ENCODE data around the gene ZNF609. TPM values are rescaled to one million over a fixed set of nuclear protein-coding genes. Genes with fewer than 3 reads are reported as not detected.
A peak's percentile ranks its signal among the peaks of the same experiment; 100 is the strongest.

Gene ZNF609
- total RNA-seq, 4 donors from 2014 or later: 10.3 to 16.5 (median 12.4) TPM

DNA sequence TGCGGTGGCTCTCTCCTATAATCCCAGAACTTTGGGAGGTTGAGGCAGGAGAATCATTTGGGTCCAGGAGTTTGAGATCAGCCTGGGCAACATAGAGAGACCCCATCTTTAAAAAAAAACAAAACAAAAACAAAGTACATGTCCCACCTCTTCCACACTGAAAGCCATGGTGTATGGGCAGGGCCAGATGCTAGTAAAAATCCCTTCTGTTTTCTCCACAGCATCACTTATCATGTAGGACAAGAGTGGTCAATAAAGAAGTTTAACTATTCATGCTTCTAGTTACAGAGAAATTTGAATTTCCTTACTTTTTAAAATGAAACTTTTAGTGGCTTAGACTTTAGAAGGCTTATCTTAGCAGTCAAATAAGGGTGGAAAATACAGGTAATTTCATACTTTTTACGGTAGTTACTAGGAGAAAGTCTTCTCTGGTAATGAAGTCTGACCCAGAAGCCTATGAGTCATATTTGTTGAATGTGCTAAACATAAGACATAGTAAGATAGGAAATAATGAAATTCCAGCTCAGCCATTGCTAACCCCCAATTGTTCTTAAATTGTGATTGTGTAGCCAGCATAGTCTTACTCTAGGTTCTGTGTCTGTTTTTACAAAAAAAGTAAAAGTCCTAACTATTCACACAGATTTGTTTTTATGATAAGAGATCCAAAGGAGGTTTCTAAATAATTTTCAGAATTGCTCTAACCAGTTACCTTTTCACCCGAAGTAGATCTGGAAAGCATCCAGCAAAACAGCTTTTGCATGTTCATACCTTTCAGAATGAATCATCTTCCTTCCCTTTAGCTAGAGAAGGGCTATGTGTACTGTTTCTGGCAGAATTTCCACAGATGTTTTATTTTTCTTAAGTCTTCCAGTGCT is 16.4 kb upstream of the ZNF609 start:
- intact Hi-C loops (cut with DNase I; ENCODE audit: low total_unique reads): no loop called here
- Histone ChIP-seq H3K4me3 (no peak overlapping the region), H3K27me3 (no peaks in the 10 kb centered on the region), H3K4me1 (peaks cover 0 to 3% of the 10 kb centered on the region in 2 donors), H3K36me3 (peaks cover 0 to 25% of the 10 kb centered on the region in 2 donors), H3K9me3 (no peaks in the 10 kb centered on the region), H3K27ac (peak overlapping the region in 3 of 4 donors; percentile 13 to 37 (median 18))
- in situ Hi-C loops (cut with MboI; ENCODE audit: low sequenced_read_pairs in 4 of 4): loop anchor here in 1 of 4 donors (25.0 kb wide), 1 partner anchor 218 kb away; no protein-coding TSS in a partner anchor
- ATAC-seq (no peak), DNase-seq (no peak)
- TF ChIP-seq CTCF (IDR thresholded peaks at IDR 0.05 in 4 of 5, conservative IDR thresholded peaks at IDR 0.05 in 1 of 5) (no peak), POLR2A (IDR thresholded peaks at IDR 0.05) (no peak)

GRCh38 chr15:64444836-64445235 is 15.5 kb upstream of the ZNF609 start:
- H3K27ac ChIP-seq: no peak overlapping the region
- intact Hi-C loops (cut with DNase I; ENCODE audit: low total_unique reads): no loop called here
- H3K27me3 ChIP-seq: no peaks in the 10 kb centered on the region
- DNase-seq (no peak), ATAC-seq (no peak)
- peaks cover 0 to 3% of the 10 kb centered on the region in 2 donors for H3K4me1 ChIP-seq
- no peak overlapping the region for H3K4me3 ChIP-seq
- in situ Hi-C loops (cut with MboI; ENCODE audit: low sequenced_read_pairs in 4 of 4): loop anchor here in 1 of 4 donors (25.0 kb wide), 1 partner anchor 217 kb away; no protein-coding TSS in a partner anchor
- no peaks in the 10 kb centered on the region for H3K9me3 ChIP-seq
- peaks cover 0 to 26% of the 10 kb centered on the region in 2 donors for H3K36me3 ChIP-seq
- TF ChIP-seq CTCF (IDR thresholded peaks at IDR 0.05 in 4 of 5, conservative IDR thresholded peaks at IDR 0.05 in 1 of 5): no peak
- TF ChIP-seq POLR2A (IDR thresholded peaks at IDR 0.05): no peak

GRCh38 chr15:64447536-64448315 is 12.7 kb upstream of the ZNF609 start:
- Histone ChIP-seq H3K4me3 (no peak overlapping the region), H3K27ac (no peak overlapping the region), H3K4me1 (peaks cover 0 to 3% of the 10 kb centered on the region in 2 donors), H3K27me3 (no peaks in the 10 kb centered on the region), H3K36me3 (peaks cover 0 to 26% of the 10 kb centered on the region in 2 donors), H3K9me3 (no peaks in the 10 kb centered on the region)
- in situ Hi-C loops (cut with MboI; ENCODE audit: low sequenced_read_pairs in 4 of 4): loop anchor here in 1 of 4 donors (25.0 kb wide), 1 partner anchor 215 kb away; no protein-coding TSS in a partner anchor
- intact Hi-C loops (cut with DNase I; ENCODE audit: low total_unique reads): no loop called here
- DNase-seq (no peak), ATAC-seq (no peak)
- TF ChIP-seq CTCF (IDR thresholded peaks at IDR 0.05 in 4 of 5, conservative IDR thresholded peaks at IDR 0.05 in 1 of 5): no peak
- no peak for TF ChIP-seq POLR2A (IDR thresholded peaks at IDR 0.05)

- Histone ChIP-seq H3K27me3 (no peaks in the 10 kb centered on the region), H3K27ac (no peak overlapping the region), H3K4me1 (peaks cover 0 to 3% of the 10 kb centered on the region in 2 donors), H3K9me3 (no peaks in the 10 kb centered on the region), H3K36me3 (peaks cover 0 to 6% of the 10 kb centered on the region in 2 donors), H3K4me3 (no peak overlapping the region)
- TF ChIP-seq POLR2A (IDR thresholded peaks at IDR 0.05) (no peak), CTCF (IDR thresholded peaks at IDR 0.05 in 4 of 5, conservative IDR thresholded peaks at IDR 0.05 in 1 of 5) (no peak)
- DNase-seq: no peak
- no peak for ATAC-seq
- intact Hi-C loops (cut with DNase I; ENCODE audit: low total_unique reads): no loop called here
- in situ Hi-C loops (cut with MboI; ENCODE audit: low sequenced_read_pairs in 4 of 4): no loop called here
Measured at GRCh38 chr15:64452988-64453688, 7.2 kb upstream of the ZNF609 start.

Data from gastrocnemius medialis (tissue), 4 donors.